HFFc6 (cell line): ENCODE results near the gene BRSK1. TPM values are rescaled to one million over a fixed set of nuclear protein-coding genes. Genes with fewer than 3 reads are reported as not detected.

Experiments
- DNase-seq: peaks from one replicate; pipeline ENCODE4 v3.0.0-alpha.2; 2018
- H3K27ac Mint-ChIP-seq: 2 replicates; pipeline ENCODE4 v1.8.0; 2020; ENCODE audit warnings: mild to moderate bottlenecking, mixed read lengths
- H3K27me3 Mint-ChIP-seq: 2 replicates; pipeline ENCODE4 v1.8.0; 2021; ENCODE audit warnings: mild to moderate bottlenecking, moderate library complexity, mixed read lengths; ENCODE audit not compliant: insufficient read depth
- H3K36me3 Mint-ChIP-seq: 2 replicates; pipeline ENCODE4 v1.8.0; 2021; ENCODE audit warnings: low read depth, mixed read lengths
- H3K4me1 Mint-ChIP-seq: 2 replicates; pipeline ENCODE4 v1.8.0; 2020; ENCODE audit warnings: low read depth, mixed read lengths
- H3K4me3 Mint-ChIP-seq: 2 replicates; pipeline ENCODE4 v1.8.0; 2020; ENCODE audit warnings: mild to moderate bottlenecking, moderate library complexity, mixed read lengths
- H3K9me3 Mint-ChIP-seq: 2 replicates; pipeline ENCODE4 v1.8.0; 2020; ENCODE audit warnings: mild to moderate bottlenecking, mixed read lengths
- CTCF ChIP-seq: fragments of 200-600 bp; sonication (generic); IDR thresholded peaks from 2 replicates; pipeline ENCODE4 v1.5.0; 2021; ENCODE audit warnings: antibody characterized with exemption, mild to moderate bottlenecking
- total RNA-seq, 6 experiments: library from RNA; stranded (reverse); fragmentation: NEBNext Ultra II Directional; extraction: Animal tissue kit (Norgen Biotek cat#: 25700); gene quantifications; 2 replicates in 1 of 6; 3 replicates in 5 of 6; pipeline ENCODE4 v1.2.3, GENCODE V29; 2021

BRSK1 gene
- total RNA-seq, 6 experiments from 2014 or later, result 10.9 to 12.0 (median 11.3) TPM

DNA sequence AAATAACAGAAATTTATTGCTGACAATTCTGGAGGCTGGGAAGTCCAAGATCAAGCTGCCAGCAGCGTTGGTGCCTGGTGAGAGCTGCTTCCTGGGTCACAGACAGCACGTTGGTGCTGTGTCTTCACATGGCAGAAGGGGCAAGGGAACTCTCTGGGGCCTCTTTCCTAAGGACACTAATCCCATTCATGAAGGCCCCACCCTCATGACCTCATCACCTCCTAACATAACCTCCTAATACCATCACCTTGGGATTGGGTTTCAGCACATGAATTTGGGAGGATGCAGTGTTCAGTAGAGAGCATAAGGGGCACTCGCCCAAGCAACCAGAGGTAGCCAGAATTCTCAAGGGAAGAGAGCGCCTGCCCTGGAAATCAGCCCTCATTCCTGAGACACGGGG lies 25.7 kb downstream of the BRSK1 start:
- no peak overlapping the region for H3K4me3 Mint-ChIP-seq
- H3K4me1 Mint-ChIP-seq, result no peaks in the 10 kb centered on the region
- DNase-seq, result no peak
- peaks cover 1% of the 10 kb centered on the region; the same call in 1 of the 2 replicates for H3K27me3 Mint-ChIP-seq
- TF ChIP-seq CTCF, result no peak
- no peaks in the 10 kb centered on the region for H3K9me3 Mint-ChIP-seq
- no peak overlapping the region for H3K27ac Mint-ChIP-seq
- peaks cover 17% of the 10 kb centered on the region; the same call in 1 of the 2 replicates for H3K36me3 Mint-ChIP-seq

GRCh38 chr19:55310498-55310897 lies 26.7 kb downstream of the BRSK1 start:
- no peak overlapping the region for H3K27ac Mint-ChIP-seq
- peaks cover 1% of the 10 kb centered on the region; the same call in 1 of the 2 replicates for H3K27me3 Mint-ChIP-seq
- H3K9me3 Mint-ChIP-seq, result no peaks in the 10 kb centered on the region
- no peaks in the 10 kb centered on the region for H3K4me1 Mint-ChIP-seq
- no peak for TF ChIP-seq CTCF
- H3K36me3 Mint-ChIP-seq, result peaks cover 17% of the 10 kb centered on the region; the same call in 1 of the 2 replicates
- no peak for DNase-seq
- H3K4me3 Mint-ChIP-seq, result no peak overlapping the region; the same call in 1 of the 2 replicates

GRCh38 chr19:55311397-55311796 lies 27.6 kb downstream of the BRSK1 start:
- no peak for DNase-seq
- Mint-ChIP-seq H3K27ac (no peak overlapping the region), H3K27me3 (peaks cover 3% of the 10 kb centered on the region), H3K36me3 (peaks cover 13% of the 10 kb centered on the region; the same call in 1 of the 2 replicates), H3K4me3 (no peak overlapping the region), H3K4me1 (no peaks in the 10 kb centered on the region), H3K9me3 (no peaks in the 10 kb centered on the region)
- no peak for TF ChIP-seq CTCF

- Mint-ChIP-seq H3K27ac (no peak overlapping the region), H3K27me3 (peaks cover 3% of the 10 kb centered on the region), H3K9me3 (no peaks in the 10 kb centered on the region), H3K4me1 (no peaks in the 10 kb centered on the region), H3K4me3 (no peak overlapping the region), H3K36me3 (peaks cover 9% of the 10 kb centered on the region; the same call in 1 of the 2 replicates)
- no peak for TF ChIP-seq CTCF
- no peak for DNase-seq
These were observed 28.0 kb downstream of the BRSK1 start for GRCh38 chr19:55311797-55312196.

DNA sequence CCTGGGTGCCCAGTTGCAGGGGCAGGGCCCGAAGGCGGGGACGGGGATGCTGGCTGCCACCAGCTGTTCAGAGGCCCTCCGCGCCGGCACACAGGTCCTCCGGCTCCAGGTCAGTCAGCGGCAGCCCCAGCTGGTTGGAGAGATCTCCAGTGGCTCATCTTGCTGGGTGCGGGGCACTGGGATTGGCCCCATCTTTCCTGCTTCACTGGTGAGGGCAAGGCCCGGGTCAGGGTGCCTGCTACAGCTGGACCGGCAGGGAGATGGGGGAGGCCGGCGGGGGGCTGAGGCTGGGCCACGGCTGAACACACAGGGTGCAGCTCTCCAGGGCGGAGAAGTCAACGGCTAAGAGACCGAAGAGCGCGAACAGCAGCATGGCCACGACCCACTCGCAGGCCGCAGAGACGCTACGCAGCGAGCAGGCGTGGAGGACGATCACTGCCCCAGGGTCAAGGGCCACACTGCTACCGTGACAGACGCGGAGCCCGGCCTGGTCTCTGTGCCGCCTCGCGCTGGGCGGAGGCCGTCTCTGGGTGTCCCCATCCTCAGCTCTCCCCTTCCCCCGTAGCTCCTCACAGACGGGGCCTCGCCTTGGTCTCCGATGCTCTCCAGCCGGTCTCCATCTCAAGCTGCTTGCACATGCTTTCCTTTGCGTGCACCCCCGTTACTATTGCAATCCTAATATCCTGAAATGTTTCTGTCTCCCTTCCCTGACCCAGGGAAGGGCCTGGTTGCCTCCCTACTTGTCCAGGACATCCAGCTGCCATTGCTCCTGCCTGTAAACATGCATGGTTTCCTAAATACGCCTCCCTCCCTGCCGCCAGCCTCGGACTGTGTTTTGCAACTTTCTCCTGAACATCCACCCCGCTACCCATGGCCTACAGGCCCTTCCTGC lies 29.1 kb downstream of the BRSK1 start:
- Mint-ChIP-seq H3K4me1 (no peaks in the 10 kb centered on the region), H3K27ac (no peak overlapping the region), H3K9me3 (no peaks in the 10 kb centered on the region), H3K36me3 (peaks cover 5% of the 10 kb centered on the region; the same call in 1 of the 2 replicates), H3K27me3 (peaks cover 3% of the 10 kb centered on the region), H3K4me3 (no peak overlapping the region)
- TF ChIP-seq CTCF, result no peak
- DNase-seq, result no peak
